Suprapubic skin (tissue), 4 donors: ENCODE data around the gene EPAS1. TPM values are rescaled to one million over a fixed set of nuclear protein-coding genes. Genes with fewer than 3 reads are reported as not detected.

Source experiments
- DNase-seq, 2 donors: peaks; one replicate each; pipeline ENCODE4 v3.0.0-alpha.2; 2019; ENCODE audit warnings: low spot score in 2 of 2
- H3K27ac ChIP-seq: fragments of 200-600 bp; sonication (generic); one replicate; pipeline ENCODE4 v1.5.1; 2019
- H3K27me3 ChIP-seq: fragments of 200-600 bp; sonication (generic); one replicate; pipeline ENCODE4 v1.5.1; 2019
- H3K36me3 ChIP-seq: fragments of 200-600 bp; sonication (generic); one replicate; pipeline ENCODE4 v1.5.1; 2019
- H3K4me1 ChIP-seq: fragments of 200-600 bp; sonication (generic); one replicate; pipeline ENCODE4 v1.5.1; 2019
- H3K4me3 ChIP-seq: fragments of 200-600 bp; sonication (generic); one replicate; pipeline ENCODE4 v1.5.1; 2019; ENCODE audit warnings: mild to moderate bottlenecking
- H3K9me3 ChIP-seq: fragments of 200-600 bp; sonication (generic); one replicate; pipeline ENCODE4 v1.5.1; 2019
- EP300 ChIP-seq: sonication (generic); formaldehyde crosslinking; IDR thresholded peaks from one replicate; pipeline ENCODE4 v1.6.1; 2017; ENCODE audit warnings: antibody characterized with exemption
- POLR2A ChIP-seq, 2 donors: fragments of 450-650 bp; IDR thresholded peaks; one replicate each; pipeline ENCODE4 v1.6.1; 2017; ENCODE audit warnings: antibody characterized with exemption in 2 of 2, mild to moderate bottlenecking in 2 of 2, moderate library complexity in 2 of 2
- POLR2AphosphoS5 ChIP-seq, 3 donors: sonication (generic); formaldehyde crosslinking; IDR thresholded peaks; one replicate each; pipeline ENCODE4 v1.6.1; 2017; ENCODE audit warnings: antibody characterized with exemption in 3 of 3
- WGBS: methylation state at CpG from one replicate; pipeline ENCODE4 v1.1.5; 2018; 5-methylcytosine and 5-hydroxymethylcytosine counted together
- total RNA-seq, 4 donors: library from RNA; depleted of rRNA; stranded (reverse); fragments of >200 nt; gene quantifications; one replicate each; pipeline ENCODE4 v1.1.0, GENCODE V29; 2016
- TF ChIP-seq, protein P1 (sequence below), 2 donors: fragments of 200-600 bp in 1 of 2; fragments of 450-650 bp in 1 of 2; sonication (generic) in 1 of 2; IDR thresholded peaks; one replicate each; pipeline ENCODE4 v1.5.1; 2016 to 2019; ENCODE audit warnings: antibody characterized with exemption in 2 of 2, mild to moderate bottlenecking in 1 of 2, moderate library complexity in 1 of 2

Gene EPAS1
- total RNA-seq, 4 donors from 2014 or later = 110 to 271 (median 142) TPM

DNA sequence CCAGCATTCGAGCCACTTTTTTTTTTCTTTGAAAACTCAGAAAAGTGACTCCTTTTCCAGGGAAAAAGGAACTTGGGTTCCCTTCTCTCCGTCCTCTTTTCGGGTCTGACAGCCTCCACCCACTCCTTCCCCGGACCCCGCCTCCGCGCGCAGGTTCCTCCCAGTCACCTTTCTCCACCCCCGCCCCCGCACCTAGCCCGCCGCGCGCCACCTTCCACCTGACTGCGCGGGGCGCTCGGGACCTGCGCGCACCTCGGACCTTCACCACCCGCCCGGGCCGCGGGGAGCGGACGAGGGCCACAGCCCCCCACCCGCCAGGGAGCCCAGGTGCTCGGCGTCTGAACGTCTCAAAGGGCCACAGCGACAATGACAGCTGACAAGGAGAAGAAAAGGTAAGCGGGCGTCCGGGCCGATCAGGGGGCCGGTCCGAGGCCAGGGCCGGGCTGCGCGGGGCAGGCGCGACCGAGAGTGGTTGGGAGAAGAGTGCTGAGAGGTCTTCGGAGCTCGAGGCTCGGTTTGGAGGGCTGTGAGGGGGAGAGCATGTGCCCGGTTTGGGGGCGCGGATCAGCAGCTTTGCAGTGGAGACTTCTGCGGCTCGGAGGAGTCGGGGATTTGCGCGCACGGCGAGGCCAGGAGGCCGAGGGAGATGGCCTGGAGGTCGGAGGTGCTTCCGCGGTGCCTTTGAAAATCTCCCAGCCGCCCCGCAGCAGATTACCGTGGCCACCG is 502 bp downstream of the EPAS1 start:
- H3K4me1 ChIP-seq = peaks cover 33% of the 10 kb centered on the region
- DNase-seq = peak; percentile 84 to 87

DNA sequence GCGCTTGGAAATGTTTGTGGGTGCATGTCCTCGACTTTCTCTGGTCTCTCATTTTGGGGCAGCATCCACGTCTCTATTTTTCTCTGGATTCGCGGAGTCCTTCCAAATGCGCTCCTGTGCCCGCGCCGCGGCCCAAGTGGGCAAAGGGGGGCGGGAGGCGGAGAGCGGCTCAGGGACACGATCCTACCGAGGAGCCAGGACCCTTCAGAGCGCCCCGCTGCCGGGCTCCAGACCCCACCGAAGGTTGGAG is 990 bp downstream of the EPAS1 start:
- Histone ChIP-seq H3K9me3 (no peaks in the 10 kb centered on the region), H3K27ac (peak overlapping the region; percentile 92), H3K4me3 (peak overlapping the region; percentile 81), H3K27me3 (no peaks in the 10 kb centered on the region), H3K36me3 (no peaks in the 10 kb centered on the region), H3K4me1 (peaks cover 33% of the 10 kb centered on the region)
- TF ChIP-seq, protein P1, sequence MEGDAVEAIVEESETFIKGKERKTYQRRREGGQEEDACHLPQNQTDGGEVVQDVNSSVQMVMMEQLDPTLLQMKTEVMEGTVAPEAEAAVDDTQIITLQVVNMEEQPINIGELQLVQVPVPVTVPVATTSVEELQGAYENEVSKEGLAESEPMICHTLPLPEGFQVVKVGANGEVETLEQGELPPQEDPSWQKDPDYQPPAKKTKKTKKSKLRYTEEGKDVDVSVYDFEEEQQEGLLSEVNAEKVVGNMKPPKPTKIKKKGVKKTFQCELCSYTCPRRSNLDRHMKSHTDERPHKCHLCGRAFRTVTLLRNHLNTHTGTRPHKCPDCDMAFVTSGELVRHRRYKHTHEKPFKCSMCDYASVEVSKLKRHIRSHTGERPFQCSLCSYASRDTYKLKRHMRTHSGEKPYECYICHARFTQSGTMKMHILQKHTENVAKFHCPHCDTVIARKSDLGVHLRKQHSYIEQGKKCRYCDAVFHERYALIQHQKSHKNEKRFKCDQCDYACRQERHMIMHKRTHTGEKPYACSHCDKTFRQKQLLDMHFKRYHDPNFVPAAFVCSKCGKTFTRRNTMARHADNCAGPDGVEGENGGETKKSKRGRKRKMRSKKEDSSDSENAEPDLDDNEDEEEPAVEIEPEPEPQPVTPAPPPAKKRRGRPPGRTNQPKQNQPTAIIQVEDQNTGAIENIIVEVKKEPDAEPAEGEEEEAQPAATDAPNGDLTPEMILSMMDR (IDR thresholded peaks at IDR 0.05) = no peak
- no peak for TF ChIP-seq POLR2A (IDR thresholded peaks at IDR 0.05)
- TF ChIP-seq POLR2AphosphoS5 (IDR thresholded peaks at IDR 0.05) = no peak
- TF ChIP-seq EP300 = no peak
- no peak for DNase-seq
- under 1% methylated on average over 18 of the region's 19 CpGs for WGBS

More for the DNA sequence above, 502 bp downstream of the EPAS1 start:
- under 1% methylated on average over 37 of the region's 65 CpGs for WGBS
- peak overlapping the region; percentile 81 for H3K4me3 ChIP-seq
- H3K36me3 ChIP-seq = no peaks in the 10 kb centered on the region
- TF ChIP-seq, protein P1 (IDR thresholded peaks at IDR 0.05) = no peak
- no peak for TF ChIP-seq POLR2AphosphoS5 (IDR thresholded peaks at IDR 0.05)
- no peak for TF ChIP-seq EP300
- no peak for TF ChIP-seq POLR2A (IDR thresholded peaks at IDR 0.05)
- H3K27me3 ChIP-seq = no peaks in the 10 kb centered on the region
- no peaks in the 10 kb centered on the region for H3K9me3 ChIP-seq
- H3K27ac ChIP-seq = peak overlapping the region; percentile 92

DNA sequence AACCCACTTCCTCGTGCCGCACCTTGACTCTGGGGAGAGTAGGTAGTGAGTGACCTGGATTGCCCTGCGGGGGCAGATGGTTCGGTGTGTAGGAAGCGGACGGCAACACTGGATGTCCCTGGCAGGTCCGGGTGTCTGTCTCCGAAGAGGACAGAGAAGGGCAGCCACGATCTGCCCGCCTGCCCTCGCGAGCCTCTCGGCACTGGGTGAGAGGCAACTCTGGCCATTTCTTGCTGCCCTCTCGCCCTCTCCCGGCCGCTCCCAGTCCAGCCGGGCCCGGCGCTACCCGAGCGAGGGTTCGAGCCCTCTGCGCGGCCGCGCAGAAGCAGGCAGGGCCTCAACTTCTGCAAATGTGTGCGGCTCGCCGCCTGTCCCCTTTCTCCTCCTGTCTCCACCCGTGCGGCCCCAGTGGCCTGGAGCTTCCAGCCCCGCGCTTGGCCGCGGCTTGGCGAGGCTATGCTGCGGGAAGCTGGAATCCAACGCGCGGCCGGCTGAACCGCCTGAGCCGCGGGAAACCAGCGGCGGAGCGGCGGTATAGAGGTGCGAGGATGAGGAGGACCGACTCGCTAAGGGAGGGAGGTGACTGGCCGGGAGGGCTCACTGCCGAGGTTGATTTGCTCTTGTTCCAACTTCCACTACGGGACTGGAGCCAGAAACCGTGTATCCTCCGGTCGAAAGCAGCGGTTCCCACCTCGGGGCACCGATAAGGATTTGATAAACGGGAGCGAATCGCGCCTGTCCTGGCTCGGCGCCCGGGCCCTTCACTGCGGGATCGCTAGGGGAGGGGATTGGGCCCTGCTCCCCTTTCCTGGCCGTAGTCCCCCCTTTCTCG is 1.5 kb downstream of the EPAS1 start:
- H3K9me3 ChIP-seq = no peaks in the 10 kb centered on the region
- peak overlapping the region; percentile 81 for H3K4me3 ChIP-seq
- under 1% methylated on average over 38 of the region's 71 CpGs for WGBS
- no peaks in the 10 kb centered on the region for H3K27me3 ChIP-seq
- no peaks in the 10 kb centered on the region for H3K36me3 ChIP-seq
- H3K4me1 ChIP-seq = peaks cover 38% of the 10 kb centered on the region
- no peak for TF ChIP-seq POLR2AphosphoS5 (IDR thresholded peaks at IDR 0.05)
- TF ChIP-seq, protein P1 (IDR thresholded peaks at IDR 0.05) = no peak
- no peak for TF ChIP-seq EP300
- no peak for TF ChIP-seq POLR2A (IDR thresholded peaks at IDR 0.05)
- peak; percentile 84 for DNase-seq
- peak overlapping the region; percentile 92 for H3K27ac ChIP-seq

DNA sequence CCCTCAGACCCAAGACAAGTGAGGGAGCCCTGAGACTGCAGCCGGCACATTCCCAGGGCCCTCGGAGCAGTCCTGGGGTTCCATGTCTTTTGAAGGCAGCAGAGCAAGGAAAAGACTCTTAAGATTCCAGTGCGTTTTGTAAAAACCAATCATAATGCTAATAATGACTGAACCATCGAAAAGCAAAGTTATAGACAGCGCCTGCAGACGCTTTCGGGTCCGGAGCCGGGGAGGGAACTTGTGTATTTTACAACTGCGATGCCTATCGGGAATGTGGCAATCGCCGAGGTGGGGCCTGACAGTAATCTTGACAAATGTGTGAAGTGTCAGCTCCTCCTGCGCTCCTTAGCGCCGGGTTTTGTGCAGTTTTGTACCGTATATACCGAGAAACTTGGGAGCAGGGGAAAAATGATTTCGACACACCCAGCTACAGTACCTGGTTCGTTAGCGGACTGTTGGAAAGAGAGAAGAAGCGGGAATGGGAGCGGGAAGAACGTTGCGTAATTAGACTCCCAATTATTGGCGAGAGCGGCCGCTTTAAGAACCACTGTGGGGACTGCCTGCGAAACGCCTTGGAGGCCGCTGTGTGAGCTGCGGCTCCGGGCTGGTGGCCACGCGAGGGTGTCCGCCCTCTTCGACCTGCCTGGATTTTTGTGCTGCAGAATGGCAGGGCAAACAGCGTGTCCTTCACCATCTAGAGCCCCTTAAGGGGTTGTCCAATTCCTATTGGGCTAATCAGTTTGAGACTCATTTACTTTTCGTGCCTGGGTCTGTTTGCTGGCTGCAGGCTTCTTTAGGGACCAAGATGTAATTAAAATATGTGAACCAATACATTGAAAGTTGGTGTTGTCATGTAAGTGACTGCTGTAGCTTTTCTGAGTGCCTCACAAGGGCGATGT is 2.4 kb downstream of the EPAS1 start:
- peaks cover 46% of the 10 kb centered on the region for H3K4me1 ChIP-seq
- TF ChIP-seq POLR2AphosphoS5 (IDR thresholded peaks at IDR 0.05) (peak; percentile 21 to 53 (median 28)), POLR2A (IDR thresholded peaks at IDR 0.05) (peak in 1 of 2 donors; percentile 10), EP300 (no peak)
- TF ChIP-seq, protein P1 (IDR thresholded peaks at IDR 0.05) = no peak
- no peaks in the 10 kb centered on the region for H3K36me3 ChIP-seq
- H3K27ac ChIP-seq = peak overlapping the region; percentile 92
- DNase-seq = peak; percentile 87 to 88
- 6% methylated on average over 40 of the region's 40 CpGs for WGBS
- H3K9me3 ChIP-seq = no peaks in the 10 kb centered on the region
- no peaks in the 10 kb centered on the region for H3K27me3 ChIP-seq
- H3K4me3 ChIP-seq = peak overlapping the region; percentile 81
